Muscle layer of duodenum (tissue), 2 donors: ENCODE measurements around the gene SELENOK.
A peak's percentile ranks its signal among the peaks of the same experiment; 100 is the strongest.

Experiments used
- H3K27ac ChIP-seq: one replicate; pipeline ENCODE4 v1.7.0; 2013; ENCODE audit warnings: mild to moderate bottlenecking, low read length
- H3K27me3 ChIP-seq: one replicate; pipeline ENCODE4 v1.7.0; 2013; ENCODE audit warnings: low read depth, mild to moderate bottlenecking, control low read depth, low read length
- H3K36me3 ChIP-seq, 2 donors: one replicate each; pipeline ENCODE4 v1.7.0; 2013; ENCODE audit warnings: low read length in 2 of 2, control low read depth in 1 of 2, mild to moderate bottlenecking in 1 of 2; ENCODE audit not compliant: insufficient read depth in 2 of 2, control insufficient read depth in 1 of 2
- H3K4me1 ChIP-seq, 2 donors: one replicate each; pipeline ENCODE4 v1.7.0; 2013; ENCODE audit warnings: low read length in 2 of 2, mild to moderate bottlenecking in 2 of 2, control low read depth in 1 of 2, moderate library complexity in 1 of 2; ENCODE audit not compliant: insufficient read depth in 2 of 2, control insufficient read depth in 1 of 2
- H3K4me3 ChIP-seq, 2 donors: one replicate each; pipeline ENCODE4 v1.7.0; 2013; ENCODE audit warnings: low read length in 2 of 2, low read depth in 1 of 2, mild to moderate bottlenecking in 1 of 2
- H3K9me3 ChIP-seq, 2 donors: one replicate each; pipeline ENCODE4 v1.7.0; 2013; ENCODE audit warnings: low read length in 2 of 2, control low read depth in 1 of 2, mild to moderate bottlenecking in 1 of 2; ENCODE audit not compliant: control insufficient read depth in 1 of 2
- donor health status: healthy.

SELENOK gene

DNA sequence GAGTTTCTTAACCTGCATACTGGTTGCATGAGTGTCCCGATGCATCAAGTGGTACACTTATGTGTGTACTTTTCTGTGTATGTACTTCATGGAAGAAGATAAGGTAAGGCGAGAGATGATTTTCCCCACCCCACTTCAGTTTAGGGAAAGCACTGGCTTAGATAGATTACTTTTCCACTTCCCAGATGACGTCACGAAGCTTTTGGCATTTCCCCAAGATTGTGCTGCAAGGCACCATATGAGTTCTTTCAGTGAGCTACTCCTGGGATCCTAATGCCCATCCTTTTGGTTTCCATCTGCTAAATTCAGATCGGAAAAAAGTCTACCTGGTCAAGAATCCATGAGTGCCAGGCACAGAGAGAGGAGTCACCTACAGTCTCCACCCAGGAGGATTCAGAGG, 40.8 kb downstream of the SELENOK start:
- Histone ChIP-seq H3K4me3 (no peak overlapping the region), H3K27me3 (no peaks in the 10 kb centered on the region), H3K4me1 (peaks cover 0 to 11% of the 10 kb centered on the region in 2 donors), H3K27ac (no peak overlapping the region), H3K36me3 (no peaks in the 10 kb centered on the region), H3K9me3 (no peaks in the 10 kb centered on the region)

DNA sequence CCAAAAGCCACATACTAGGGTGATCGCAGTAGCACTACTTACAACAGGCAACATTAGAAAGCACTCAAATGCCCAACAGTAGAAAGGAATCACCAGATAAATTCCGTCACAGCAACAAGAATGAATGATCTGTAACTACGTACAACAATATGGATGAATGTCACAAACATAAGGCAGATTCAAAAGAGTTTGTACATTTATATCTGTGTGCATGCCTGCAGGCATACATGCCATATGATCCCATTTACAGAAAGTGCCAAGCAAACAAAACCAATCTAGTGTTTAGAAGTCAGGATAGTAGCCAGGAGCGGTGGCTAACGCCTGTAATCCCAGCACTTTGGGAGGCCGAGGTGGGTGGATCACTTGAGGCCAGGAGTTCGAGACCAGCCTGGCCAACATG, 41.7 kb downstream of the SELENOK start:
- no peaks in the 10 kb centered on the region for H3K27me3 ChIP-seq
- H3K9me3 ChIP-seq: no peaks in the 10 kb centered on the region
- no peaks in the 10 kb centered on the region for H3K36me3 ChIP-seq
- no peak overlapping the region for H3K27ac ChIP-seq
- H3K4me1 ChIP-seq: peaks cover 0 to 11% of the 10 kb centered on the region in 2 donors
- no peak overlapping the region for H3K4me3 ChIP-seq

DNA sequence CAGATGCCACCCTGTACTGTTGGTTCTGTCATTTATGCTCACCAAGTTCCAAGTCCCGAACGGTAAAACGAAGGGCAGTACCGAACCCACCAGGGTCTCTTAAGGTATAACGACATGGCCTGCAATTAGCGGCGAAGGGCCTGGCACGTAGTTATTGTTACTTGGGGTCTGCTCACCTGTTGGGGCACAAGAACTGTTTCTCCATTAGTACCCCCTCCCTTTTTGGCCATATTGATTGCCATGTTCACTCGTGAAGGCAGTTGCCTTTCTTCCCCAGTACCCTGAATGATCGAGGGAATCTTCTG, 44.9 kb downstream of the SELENOK start:
- Histone ChIP-seq H3K4me1 (peaks cover 0 to 11% of the 10 kb centered on the region in 2 donors), H3K4me3 (peak overlapping the region; percentile 64 to 76), H3K36me3 (no peaks in the 10 kb centered on the region), H3K9me3 (no peaks in the 10 kb centered on the region), H3K27ac (no peak overlapping the region), H3K27me3 (no peaks in the 10 kb centered on the region)

DNA sequence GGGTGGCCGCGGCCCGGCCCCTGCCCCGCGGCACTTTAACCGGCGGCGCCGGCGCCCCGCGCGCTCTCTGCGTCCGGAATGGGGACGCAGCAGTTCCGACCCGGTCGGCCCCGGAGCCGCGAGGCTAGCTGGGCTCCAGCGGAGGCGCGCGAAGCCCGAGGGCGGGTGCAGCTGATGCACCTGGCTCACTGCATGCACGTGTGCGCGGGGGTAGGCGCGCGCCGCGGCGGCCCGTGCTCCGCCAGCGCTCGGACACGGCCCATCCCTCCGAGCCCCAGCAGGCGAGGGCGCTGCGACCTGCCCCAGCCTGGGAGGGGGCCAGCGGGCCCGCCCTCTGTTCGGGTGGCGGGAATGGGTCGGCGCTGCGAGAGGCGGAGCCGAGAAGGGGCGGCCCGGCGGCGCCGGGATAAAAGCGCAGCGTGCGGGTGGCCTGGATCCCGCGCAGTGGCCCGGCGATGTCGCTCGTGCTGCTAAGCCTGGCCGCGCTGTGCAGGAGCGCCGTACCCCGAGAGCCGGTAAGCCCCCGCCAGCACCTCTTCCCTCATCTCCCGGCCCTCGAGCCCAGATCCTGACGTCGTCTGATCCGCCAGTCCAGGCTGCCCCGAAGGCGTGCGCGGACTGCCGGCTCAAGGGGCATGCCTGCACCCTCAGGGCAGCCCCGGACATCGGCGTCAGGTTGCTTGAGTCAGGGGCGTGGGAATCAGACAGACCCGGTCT, 45.4 kb downstream of the SELENOK start, which contains the start of the genes CHDH and IL17RB:
TSS of gene CHDH (minus strand) at position 286 of the 717 bp plus-strand sequence. CDS start 22,411 bp downstream, outside the sequence.
TSS of gene IL17RB (plus strand) at position 435 of the 717 bp plus-strand sequence. CDS start at position 456, 21 bp downstream.
- Histone ChIP-seq H3K36me3 (no peaks in the 10 kb centered on the region), H3K4me1 (peaks cover 0 to 11% of the 10 kb centered on the region in 2 donors), H3K27me3 (no peaks in the 10 kb centered on the region), H3K27ac (peak within 1 kb of the TSS; percentile 18), H3K9me3 (no peaks in the 10 kb centered on the region), H3K4me3 (peak within 1 kb of the TSS; percentile 64 to 76)

DNA sequence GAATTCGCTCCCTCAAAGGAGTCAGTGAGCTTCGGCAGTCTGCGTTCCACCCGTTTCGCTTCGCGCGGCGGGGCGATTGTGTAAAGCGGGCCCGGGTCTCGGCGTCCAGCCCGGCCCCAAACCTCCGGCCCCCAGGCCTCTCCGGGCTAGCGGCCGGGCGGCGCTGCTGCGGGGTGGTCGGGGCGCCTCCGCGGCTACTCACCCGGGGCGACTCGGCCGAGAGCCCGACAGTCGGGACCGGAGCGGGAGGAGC, 45.9 kb downstream of the SELENOK start:
- Histone ChIP-seq H3K4me1 (peaks cover 0 to 6% of the 10 kb centered on the region in 2 donors), H3K9me3 (no peaks in the 10 kb centered on the region), H3K4me3 (peak overlapping the region; percentile 64 to 76), H3K36me3 (no peaks in the 10 kb centered on the region), H3K27ac (peak overlapping the region; percentile 18), H3K27me3 (no peaks in the 10 kb centered on the region)

DNA sequence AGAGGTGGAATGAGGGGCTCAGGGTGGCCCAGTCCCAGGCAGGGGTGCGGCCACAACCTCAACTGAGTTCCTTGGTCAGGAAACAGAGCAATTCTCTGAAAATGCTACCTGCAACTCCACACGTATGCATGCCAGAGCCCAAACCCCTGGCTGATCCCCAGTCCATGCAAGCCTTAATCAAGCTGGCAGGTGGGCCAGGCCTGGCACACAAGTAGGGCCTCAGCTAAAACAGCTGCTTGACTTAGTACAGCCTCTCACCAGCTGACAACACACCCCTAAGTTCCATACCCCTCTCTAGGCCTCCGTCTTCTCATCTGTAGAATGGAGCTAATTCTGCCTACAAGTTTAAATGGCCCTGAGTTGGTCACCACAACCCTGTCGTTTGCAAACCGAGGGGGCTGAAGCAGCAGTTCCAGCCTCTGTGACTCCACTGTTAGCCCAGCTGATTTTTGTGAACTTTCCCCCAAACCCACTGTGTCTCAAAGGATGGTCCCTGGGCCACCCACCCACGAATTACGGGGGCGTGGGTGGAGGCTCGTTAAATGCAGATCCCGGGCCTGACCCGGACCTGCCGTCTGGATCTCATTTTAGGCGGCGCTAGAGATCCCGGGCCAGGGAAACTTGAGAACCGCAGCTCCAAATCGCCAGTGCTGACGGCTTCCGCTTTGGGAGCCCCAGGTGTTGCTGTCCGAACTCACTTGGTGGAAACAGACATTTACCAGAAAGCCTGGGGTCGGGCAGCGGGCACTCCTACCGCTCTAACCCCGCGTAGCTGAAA, 46.4 kb downstream of the SELENOK start:
- Histone ChIP-seq H3K4me1 (peaks cover 0 to 4% of the 10 kb centered on the region in 2 donors), H3K27me3 (no peaks in the 10 kb centered on the region), H3K9me3 (no peaks in the 10 kb centered on the region), H3K36me3 (no peaks in the 10 kb centered on the region), H3K4me3 (peak overlapping the region; percentile 64 to 76), H3K27ac (peak overlapping the region; percentile 18)

DNA sequence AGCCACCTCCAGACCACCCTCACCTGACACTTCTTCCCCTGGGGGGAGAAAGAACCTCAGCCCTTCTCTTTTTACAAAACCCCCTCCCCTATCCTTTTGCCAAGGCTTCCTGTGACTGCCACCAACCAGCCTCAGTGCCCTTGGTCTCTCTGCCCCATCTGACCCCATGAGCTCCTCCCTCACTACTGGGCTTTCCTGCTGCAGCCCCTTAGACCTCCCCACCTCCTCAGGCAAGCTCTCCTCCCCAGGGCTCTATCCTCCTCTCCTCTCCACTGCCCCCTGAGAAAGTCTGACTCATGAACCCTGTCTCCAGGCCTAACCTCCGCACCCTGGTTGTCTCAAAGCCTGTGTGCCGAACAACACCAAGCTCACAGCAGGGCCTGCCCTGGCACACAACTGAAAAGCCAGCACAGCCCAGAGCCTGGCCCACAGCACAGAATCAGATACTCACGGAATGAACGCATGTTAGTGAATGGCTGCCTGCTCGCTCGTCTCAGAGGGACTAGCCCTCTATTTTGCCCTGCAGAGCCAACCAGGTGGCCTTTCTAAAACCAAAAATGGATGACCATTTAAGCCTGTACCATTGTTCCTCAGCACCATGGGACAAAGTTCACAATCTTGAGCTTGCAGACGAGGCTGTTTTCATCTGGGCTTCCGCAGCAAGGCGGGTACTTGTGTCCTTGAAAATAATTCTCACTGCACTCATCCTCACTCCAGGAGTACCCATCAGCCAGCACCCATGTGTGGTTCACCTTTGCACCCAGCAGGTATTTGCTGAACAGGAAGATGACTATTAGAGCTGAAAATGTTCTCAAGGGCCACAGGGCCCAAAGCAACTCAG, 47.2 kb downstream of the SELENOK start:
- Histone ChIP-seq H3K9me3 (no peaks in the 10 kb centered on the region), H3K4me3 (no peak overlapping the region), H3K27me3 (no peaks in the 10 kb centered on the region), H3K36me3 (no peaks in the 10 kb centered on the region), H3K4me1 (peaks cover 0 to 4% of the 10 kb centered on the region in 2 donors), H3K27ac (peak overlapping the region; percentile 18)

DNA sequence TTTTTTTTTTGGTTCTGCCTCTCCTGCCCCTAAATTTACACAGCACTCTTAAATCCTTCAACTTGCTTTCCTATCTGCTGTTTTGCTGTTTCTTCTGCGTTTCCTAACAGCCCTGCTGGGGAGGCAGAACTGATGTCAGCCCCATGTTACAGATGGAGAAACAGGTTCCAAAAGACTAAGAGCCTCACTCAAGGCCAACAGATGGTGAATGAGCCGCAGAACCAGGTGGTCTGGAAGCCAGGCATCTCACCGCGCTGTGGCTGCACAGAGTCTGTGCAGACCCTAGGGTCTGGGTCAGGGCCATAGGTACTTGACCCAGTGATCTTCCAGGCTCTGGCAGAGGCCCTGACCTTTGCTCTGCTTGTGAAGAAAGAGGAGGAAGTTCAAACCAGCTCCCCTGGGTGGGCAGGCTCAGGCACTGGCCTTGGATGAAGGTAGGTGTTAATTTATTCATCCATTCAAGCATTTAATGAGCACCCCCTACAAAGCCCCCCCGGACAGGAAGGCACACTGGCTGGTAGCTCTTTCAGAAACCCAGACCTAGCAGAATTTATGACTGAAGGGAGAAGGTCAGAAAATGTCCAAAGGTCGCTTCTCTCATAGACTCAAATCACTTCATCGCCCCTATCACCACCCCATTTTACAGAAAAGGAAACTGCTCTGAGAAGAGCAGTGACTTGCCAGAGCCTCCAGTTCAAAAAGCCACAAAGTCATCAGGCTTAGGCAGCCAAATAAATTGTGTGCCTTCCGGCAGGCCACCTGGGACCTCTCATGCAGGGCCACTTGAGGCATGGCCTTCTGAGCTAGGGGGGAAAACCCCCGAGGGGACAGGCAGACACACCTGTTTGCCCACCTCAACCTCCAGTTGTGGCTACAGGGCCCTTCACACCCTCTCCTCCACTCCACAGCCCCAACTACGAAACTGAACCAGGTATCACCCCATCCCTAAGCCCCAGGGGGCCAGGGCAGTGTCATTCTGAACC, 48.2 kb downstream of the SELENOK start:
- Histone ChIP-seq H3K36me3 (no peaks in the 10 kb centered on the region), H3K4me3 (no peak overlapping the region), H3K27me3 (no peaks in the 10 kb centered on the region), H3K27ac (peak overlapping the region; percentile 67), H3K4me1 (peaks cover 0 to 4% of the 10 kb centered on the region in 2 donors), H3K9me3 (no peaks in the 10 kb centered on the region)

DNA sequence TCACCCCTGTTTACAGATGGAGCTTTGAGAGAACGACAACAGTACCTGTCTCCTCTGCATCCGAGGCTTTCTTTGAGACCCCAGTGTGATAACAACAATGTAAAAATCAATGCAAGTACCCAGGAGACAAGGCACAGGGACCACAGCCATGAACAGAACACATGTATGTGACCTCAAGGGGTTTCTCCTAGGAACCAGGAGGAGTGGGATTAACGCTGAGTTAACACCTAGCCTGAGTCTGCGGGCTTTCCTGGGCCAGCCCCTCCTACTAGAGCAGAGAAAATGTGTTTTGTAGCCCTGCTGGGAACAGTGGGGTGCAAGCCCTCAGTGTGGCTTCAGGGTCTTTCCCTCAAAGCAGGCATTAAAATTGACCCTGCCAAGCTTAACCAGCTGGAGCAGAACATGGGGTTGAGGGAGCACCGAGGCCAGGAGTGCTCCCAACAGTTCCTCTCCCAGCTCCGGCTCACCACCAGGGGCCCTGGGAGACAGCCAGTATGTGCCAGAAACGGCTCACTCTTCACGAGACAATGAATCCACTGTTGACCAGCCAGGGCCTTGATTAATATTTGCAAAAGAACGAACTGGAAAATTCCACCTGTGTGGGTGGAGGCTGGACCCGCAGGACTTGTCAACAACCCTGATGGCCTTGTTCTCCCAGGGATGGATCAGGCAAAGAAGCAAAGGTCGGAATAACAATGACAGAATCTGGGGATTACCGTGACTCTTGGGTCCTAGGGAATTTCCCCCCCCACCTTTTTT, 49.0 kb downstream of the SELENOK start:
- no peak overlapping the region for H3K27ac ChIP-seq
- H3K9me3 ChIP-seq: no peaks in the 10 kb centered on the region
- no peaks in the 10 kb centered on the region for H3K36me3 ChIP-seq
- H3K27me3 ChIP-seq: no peaks in the 10 kb centered on the region
- peaks cover 0 to 4% of the 10 kb centered on the region in 2 donors for H3K4me1 ChIP-seq
- no peak overlapping the region for H3K4me3 ChIP-seq

DNA sequence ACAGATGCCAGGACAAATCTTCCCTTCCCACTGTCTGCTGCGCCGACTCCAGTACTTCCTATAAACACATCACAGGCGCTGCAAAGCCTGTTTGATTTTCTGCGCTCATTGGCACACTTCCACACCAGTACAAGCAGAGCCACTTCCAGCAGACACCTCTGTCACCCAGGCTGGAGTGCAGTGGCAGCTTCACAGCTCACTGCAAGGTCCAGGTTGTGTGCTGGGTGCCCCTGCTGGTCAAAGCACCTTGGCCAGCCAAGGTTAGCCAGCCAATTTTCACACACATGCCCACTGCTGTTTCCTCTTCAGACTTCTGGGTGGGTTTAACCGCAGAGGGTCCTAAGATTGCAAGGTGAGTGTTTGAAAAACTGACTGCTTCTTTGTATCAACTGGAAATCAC, 50.4 kb downstream of the SELENOK start:
- no peaks in the 10 kb centered on the region for H3K27me3 ChIP-seq
- H3K4me1 ChIP-seq: no peaks in the 10 kb centered on the region
- H3K27ac ChIP-seq: no peak overlapping the region
- no peaks in the 10 kb centered on the region for H3K36me3 ChIP-seq
- H3K9me3 ChIP-seq: no peaks in the 10 kb centered on the region
- no peak overlapping the region for H3K4me3 ChIP-seq
